K562 (cell line): Measurements from ENCODE around the gene CITED2. TPM values are rescaled to one million over a fixed set of nuclear protein-coding genes. Genes with fewer than 3 reads are reported as not detected.

Source experiments
- ARID4B ChIP-seq: sonication (generic); formaldehyde crosslinking; IDR thresholded peaks from 2 replicates; pipeline ENCODE4 v1.8.0; 2022; ENCODE audit warnings: mild to moderate bottlenecking, missing genetic modification reagents
- E2F5 ChIP-seq: sonication (generic); formaldehyde crosslinking; IDR thresholded peaks from 2 replicates; pipeline ENCODE4 v1.8.0; 2022; ENCODE audit warnings: mild to moderate bottlenecking, missing genetic modification reagents
- FOXA1 ChIP-seq: fragments of 450-650 bp; IDR thresholded peaks from 2 replicates; pipeline ENCODE4 v1.6.1; 2016; ENCODE audit warnings: mild to moderate bottlenecking, borderline replicate concordance
- FOXK2 ChIP-seq, 2 experiments: fragments of 450-650 bp; IDR thresholded peaks in 1 of 2; conservative IDR thresholded peaks in 1 of 2; 2 replicates each; pipeline ENCODE4 v1.6.1; 2016; ENCODE audit warnings: low read depth in 2 of 2, mild to moderate bottlenecking in 1 of 2
- HMBOX1 ChIP-seq: sonication (generic); IDR thresholded peaks from 2 replicates; pipeline ENCODE4 v1.6.1; 2016
- HSF4 ChIP-seq: fragments of 250-450 bp; sonication (Bioruptor Pico); IDR thresholded peaks from 2 replicates; pipeline ENCODE4 v2.1.2; 2022; ENCODE audit warnings: mild to moderate bottlenecking, moderate library complexity, borderline replicate concordance
- ILF3 ChIP-seq: fragments of 450-650 bp; IDR thresholded peaks from 2 replicates; pipeline ENCODE4 v1.6.1; 2018; ENCODE audit warnings: antibody characterized with exemption, mild to moderate bottlenecking, moderate library complexity, borderline replicate concordance
- LCOR ChIP-seq: sonication (generic); formaldehyde crosslinking; IDR thresholded peaks from 2 replicates; pipeline ENCODE4 v1.8.0; 2022; ENCODE audit warnings: mild to moderate bottlenecking, missing genetic modification reagents
- MAFG ChIP-seq: fragments of 450-650 bp; conservative IDR thresholded peaks from 2 replicates; pipeline ENCODE4 v1.6.1; 2016; ENCODE audit warnings: missing genetic modification characterization, missing compliant biosample characterization
- MYC ChIP-seq, 2 experiments: fragments of 250-450 bp in 1 of 2; sonication (Bioruptor Pico) in 1 of 2; IDR thresholded peaks; 2 replicates each; pipeline versions ENCODE4 v1.5.1 to v1.6.1; 2012 to 2021; ENCODE audit warnings: low read depth in 2 of 2, borderline replicate concordance in 1 of 2, improper control_type of control experiment in 1 of 2, low read length in 1 of 2, mild to moderate bottlenecking in 1 of 2, moderate library complexity in 1 of 2
- POLR2AphosphoS2 ChIP-seq: IDR thresholded peaks from 2 replicates; pipeline ENCODE4 v1.6.1; 2012; ENCODE audit warnings: low read length, improper control_type of control experiment
- RHOXF2B ChIP-seq: fragments of 250-450 bp; sonication (Bioruptor Pico); conservative IDR thresholded peaks from 2 replicates; pipeline ENCODE4 v1.5.1; 2021
- ZFP1 ChIP-seq: fragments of 450-650 bp; formaldehyde crosslinking; IDR thresholded peaks from 2 replicates; pipeline ENCODE4 v1.4.0; 2020; ENCODE audit warnings: mild to moderate bottlenecking, mixed read lengths
- ZNF140 ChIP-seq: fragments of 250-450 bp; sonication (Bioruptor Pico); IDR thresholded peaks from 2 replicates; pipeline ENCODE4 v1.8.0; 2021; ENCODE audit warnings: moderate library complexity, mild to moderate bottlenecking, inconsistent platforms
- ZNF644 ChIP-seq: fragments of 200-800 bp; sonication (Bioruptor generic); IDR thresholded peaks from 2 replicates; pipeline ENCODE4 v1.6.1; 2016; ENCODE audit warnings: low read depth, missing genetic modification characterization, missing compliant biosample characterization
- polyA plus RNA-seq, 8 experiments: library from polyadenylated mRNA; depleted of rRNA in 4 of 8; stranded (reverse) in 5 of 8; unstranded in 3 of 8; fragments of >200 nt; fragmentation: Nextera tagmentation in 2 of 8; fragmentation: Illumina TruSeq in 1 of 8; extraction: Ambion mirVana in 2 of 8; extraction: Trizol in 1 of 8; gene quantifications; 2 replicates each; pipeline versions ENCODE4 v1.2.1 to v1.2.3, GENCODE V29; 2011 to 2014; ENCODE audit warnings: inconsistent platforms in 1 of 8, missing spikeins in 1 of 8
- total RNA-seq, 7 experiments: library from RNA; depleted of rRNA in 6 of 7; stranded (reverse); fragments of >200 nt in 6 of 7; fragmentation: Illumina TruSeq in 2 of 7; extraction: Trizol in 2 of 7; gene quantifications; 2 replicates each; pipeline versions ENCODE4 v1.2.1 to v1.2.3, GENCODE V29; 2011 to 2021; ENCODE audit warnings: low replicate concordance in 1 of 7
- TF ChIP-seq, protein P1 (sequence below): fragments of 250-450 bp; sonication (Bioruptor Pico); IDR thresholded peaks from 2 replicates; pipeline ENCODE4 v1.4.0; 2020; ENCODE audit warnings: mild to moderate bottlenecking

CITED2 gene
- total and polyA plus RNA-seq, 9 of the 15 experiments (the other 6 are each of a cell fraction or from before 2014, with no cell fraction given) = 0.21 to 86.1 (median 17.5) TPM

DNA sequence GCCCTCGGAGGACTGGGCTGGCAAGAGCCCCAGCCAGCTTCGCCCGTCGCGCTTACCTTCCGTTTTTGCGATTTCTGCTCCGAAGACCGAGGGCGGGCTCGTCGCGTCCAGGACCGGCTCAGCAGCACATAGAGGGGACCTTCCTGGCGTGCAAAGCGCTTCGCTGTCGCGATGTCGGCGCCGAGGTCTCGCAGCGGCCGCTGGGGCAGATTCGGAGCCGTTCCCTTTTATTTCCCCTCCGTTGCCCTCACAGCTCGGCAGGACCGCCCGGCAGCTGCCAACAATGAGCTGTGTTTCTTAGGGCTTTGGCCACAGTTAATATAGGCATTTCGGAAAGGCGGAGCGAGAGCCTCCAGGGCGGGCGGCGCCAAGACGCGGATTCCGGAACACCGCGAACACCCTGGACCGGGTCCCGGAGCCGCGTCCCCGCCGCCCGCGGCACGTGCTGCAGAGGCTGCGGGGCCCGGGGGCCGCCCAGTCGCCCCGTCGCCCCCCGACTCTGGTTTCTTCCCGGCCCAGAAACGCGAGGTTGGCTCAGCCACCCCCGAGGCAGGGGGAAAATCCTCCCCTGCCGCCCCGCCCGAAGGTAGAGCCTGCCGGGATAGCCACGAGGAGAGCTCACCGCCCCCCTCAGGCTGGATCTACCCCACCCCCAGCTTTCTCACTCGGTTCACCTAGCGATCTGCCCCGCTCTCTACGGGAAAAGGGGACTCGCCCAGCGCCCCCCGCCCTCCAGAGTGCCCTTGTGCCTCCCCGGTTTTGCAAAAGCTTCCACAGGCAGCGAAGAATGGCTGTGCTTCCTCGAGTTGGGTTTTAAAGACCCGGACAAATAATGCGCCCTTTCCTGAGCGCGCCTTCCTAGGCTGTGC is at the start of gene CITED2 (continued):
- TF ChIP-seq HMBOX1 = peak; percentile 40; the same call in 1 of the 2 replicates
- TF ChIP-seq ZNF644 (tag) = peak; percentile 46; the same call in 1 of the 2 replicates
- TF ChIP-seq, protein P1, sequence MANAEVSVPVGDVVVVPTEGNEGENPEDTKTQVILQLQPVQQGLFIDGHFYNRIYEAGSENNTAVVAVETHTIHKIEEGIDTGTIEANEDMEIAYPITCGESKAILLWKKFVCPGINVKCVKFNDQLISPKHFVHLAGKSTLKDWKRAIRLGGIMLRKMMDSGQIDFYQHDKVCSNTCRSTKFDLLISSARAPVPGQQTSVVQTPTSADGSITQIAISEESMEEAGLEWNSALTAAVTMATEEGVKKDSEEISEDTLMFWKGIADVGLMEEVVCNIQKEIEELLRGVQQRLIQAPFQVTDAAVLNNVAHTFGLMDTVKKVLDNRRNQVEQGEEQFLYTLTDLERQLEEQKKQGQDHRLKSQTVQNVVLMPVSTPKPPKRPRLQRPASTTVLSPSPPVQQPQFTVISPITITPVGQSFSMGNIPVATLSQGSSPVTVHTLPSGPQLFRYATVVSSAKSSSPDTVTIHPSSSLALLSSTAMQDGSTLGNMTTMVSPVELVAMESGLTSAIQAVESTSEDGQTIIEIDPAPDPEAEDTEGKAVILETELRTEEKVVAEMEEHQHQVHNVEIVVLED (CRISPR knock-in tag) = peak; percentile 32; the same call in 1 of the 2 replicates
- TF ChIP-seq HSF4 (CRISPR knock-in tag) = no peak
- peak; percentile 57 to 61; a peak in 1 of 4 replicates for TF ChIP-seq FOXK2 (conservative IDR thresholded peaks at IDR 0.05 in 1 of 2, IDR thresholded peaks at IDR 0.05 in 1 of 2; ENCODE audit: low read depth in 2 of 2)
- no peak for TF ChIP-seq ZNF140 (CRISPR knock-in tag)
- TF ChIP-seq LCOR (CRISPR knock-in tag) = peak; percentile 97
- no peak for TF ChIP-seq FOXA1
- peak; percentile 95 for TF ChIP-seq MYC (IDR thresholded peaks at IDR 0.05; ENCODE audit: low read depth, low read length)
- TF ChIP-seq MYC (CRISPR knock-in tag; IDR thresholded peaks at IDR 0.05; ENCODE audit: borderline replicate concordance, low read depth) = peak; percentile 79; the same call in 1 of the 2 replicates
- peak; percentile 88; the same call in 1 of the 2 replicates for TF ChIP-seq POLR2AphosphoS2
- peak; percentile 41; the same call in 1 of the 2 replicates for TF ChIP-seq ARID4B (CRISPR knock-in tag)
- peak; percentile 87; the same call in 1 of the 2 replicates for TF ChIP-seq ILF3
- TF ChIP-seq ZFP1 (CRISPR knock-in tag) = no peak
- TF ChIP-seq E2F5 (CRISPR knock-in tag) = peak; percentile 95
- TF ChIP-seq RHOXF2B (CRISPR knock-in tag) = no peak
- no peak for TF ChIP-seq MAFG (tag)
